Stimulated activated CD4-positive, alpha-beta T cell treated with anti-CD3 and anti-CD28 coated beads, TNF-alpha, amount 100 ng/mL, for 24 hours (primary cell): ENCODE measurements around the gene MRPL18.

Experiments
- DNase-seq, 3 experiments: peaks; one replicate each; pipeline ENCODE4 v3.0.0-alpha.2; 2020; ENCODE audit warnings: low read depth in 3 of 3

The MRPL18 gene

GRCh38 chr6:159842035-159842434 is 51.8 kb downstream of the MRPL18 start:
- no peak for DNase-seq

- DNase-seq, result no peak
Measured at GRCh38 chr6:159844737-159845645, 54.7 kb downstream of the MRPL18 start.
